Thyroid gland (tissue), 4 donors: ENCODE data around the gene BTBD7. TPM values are rescaled to one million over a fixed set of nuclear protein-coding genes. Genes with fewer than 3 reads are reported as not detected.

Experiments used
- DNase-seq, 2 donors: peaks; one replicate each; pipeline ENCODE4 v3.0.0-alpha.2; 2019
- H3K27ac ChIP-seq, 3 donors: fragments of 200-600 bp; sonication (generic); 1 replicate in 2 of 3; 2 replicates in 1 of 3; pipeline ENCODE4 v1.5.1; 2016 to 2019; ENCODE audit warnings: mild to moderate bottlenecking in 1 of 3, moderate library complexity in 1 of 3
- H3K27me3 ChIP-seq: fragments of 200-600 bp; sonication (generic); one replicate; pipeline ENCODE4 v1.5.1; 2019
- H3K36me3 ChIP-seq, 2 donors: fragments of 200-600 bp; sonication (generic); one replicate each; pipeline ENCODE4 v1.5.1; 2016 to 2019
- H3K4me1 ChIP-seq, 2 donors: fragments of 200-600 bp; sonication (generic); one replicate each; pipeline ENCODE4 v1.5.1; 2017 to 2019
- H3K4me3 ChIP-seq, 3 donors: fragments of 200-600 bp; sonication (generic); replicated peaks in 1 of 3; 1 replicate in 2 of 3; 2 replicates in 1 of 3; pipeline ENCODE4 v1.5.1; 2016; ENCODE audit warnings: mild to moderate bottlenecking in 1 of 3
- H3K9me3 ChIP-seq: fragments of 200-600 bp; sonication (generic); one replicate; pipeline ENCODE4 v1.5.1; 2017
- CTCF ChIP-seq, 6 experiments: fragments of 200-600 bp in 3 of 6; fragments of 450-650 bp in 3 of 6; sonication (generic) in 3 of 6; IDR thresholded peaks; one replicate each; pipeline ENCODE4 v1.5.1; 2016 to 2019; ENCODE audit warnings: antibody characterized with exemption in 6 of 6, mild to moderate bottlenecking in 2 of 6, inconsistent platforms in 1 of 6, moderate library complexity in 1 of 6
- POLR2A ChIP-seq, 2 donors: fragments of 450-650 bp; IDR thresholded peaks; one replicate each; pipeline ENCODE4 v1.6.1; 2017; ENCODE audit warnings: antibody characterized with exemption in 2 of 2, mild to moderate bottlenecking in 2 of 2, moderate library complexity in 1 of 2
- WGBS, 2 donors: methylation state at CpG; one replicate each; pipeline ENCODE4 v1.1.5; 2017; 5-methylcytosine and 5-hydroxymethylcytosine counted together
- intact Hi-C: fragments of 100-400 bp; cut with DNase I; formaldehyde crosslinking; loops from one replicate; pipeline ENCODE4 v1.15.1; 2023
- total RNA-seq, 4 donors: library from RNA; depleted of rRNA; stranded (reverse); fragments of >200 nt; gene quantifications; one replicate each; pipeline ENCODE4 v1.2.3, GENCODE V29; 2016

Gene BTBD7
- total RNA-seq, 4 donors from 2014 or later, result 40.6 to 49.7 (median 43.9) TPM

GRCh38 chr14:93317210-93317874 is 15.5 kb downstream of the BTBD7 start:
- Histone ChIP-seq H3K36me3 (no peaks in the 10 kb centered on the region), H3K4me1 (peaks cover 41 to 50% of the 10 kb centered on the region in 2 donors), H3K27me3 (no peaks in the 10 kb centered on the region), H3K4me3 (no peak overlapping the region), H3K27ac (peak overlapping the region in 2 of 3 donors; percentile 3 to 42), H3K9me3 (no peaks in the 10 kb centered on the region)
- DNase-seq, result peak in 1 of 2 donors; percentile 13
- TF ChIP-seq CTCF (IDR thresholded peaks at IDR 0.05), result no peak
- no peak for TF ChIP-seq POLR2A (IDR thresholded peaks at IDR 0.05)
- intact Hi-C loops, result no loop called here
- 74 to 78% methylated on average over 7 of the region's 7 CpGs for WGBS, 2 donors

DNA sequence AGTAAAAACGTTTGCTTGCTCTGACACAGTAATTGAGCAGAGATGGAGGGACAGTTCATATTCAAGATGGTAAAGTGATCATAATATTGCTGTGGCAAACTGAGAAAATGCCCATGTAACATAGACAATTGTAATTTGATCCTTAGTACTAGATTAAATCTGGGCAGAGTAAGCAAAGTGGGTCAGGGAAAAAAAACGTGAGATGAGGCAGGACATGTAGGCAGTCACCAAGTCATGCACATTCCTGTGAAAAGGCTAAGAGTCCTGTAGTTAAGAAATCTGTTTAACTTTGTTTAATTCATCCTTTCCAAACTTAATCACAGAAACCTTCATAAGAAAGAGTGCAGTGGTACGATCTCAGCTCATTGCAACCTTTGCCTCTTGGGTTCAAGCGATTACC is 16.1 kb downstream of the BTBD7 start:
- TF ChIP-seq CTCF (IDR thresholded peaks at IDR 0.05) (no peak), POLR2A (IDR thresholded peaks at IDR 0.05) (no peak)
- intact Hi-C loops, result no loop called here
- Histone ChIP-seq H3K36me3 (no peaks in the 10 kb centered on the region), H3K9me3 (no peaks in the 10 kb centered on the region), H3K27me3 (no peaks in the 10 kb centered on the region), H3K4me1 (peaks cover 41 to 50% of the 10 kb centered on the region in 2 donors), H3K27ac (no peak overlapping the region), H3K4me3 (no peak overlapping the region)
- DNase-seq, result no peak
- 75 to 76% methylated on average over 4 of the region's 4 CpGs for WGBS, 2 donors

DNA sequence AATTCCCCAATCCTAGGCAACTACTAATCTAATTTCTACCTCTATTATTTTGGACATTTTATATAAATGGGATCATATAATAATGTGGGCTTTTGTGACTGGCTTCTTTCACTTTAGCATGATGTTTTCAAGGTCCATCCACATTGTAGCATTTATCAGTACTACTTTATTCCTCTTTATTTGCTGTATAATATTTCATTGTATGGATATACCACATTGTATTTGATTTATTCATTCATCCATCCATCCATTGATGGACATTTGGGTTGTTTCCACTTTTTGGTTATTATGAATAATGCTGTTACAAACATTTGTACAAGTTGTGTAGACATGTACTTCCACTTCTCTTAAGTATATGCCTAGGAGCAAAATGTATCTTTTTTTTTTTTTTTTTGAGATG is 17.3 kb downstream of the BTBD7 start:
- H3K9me3 ChIP-seq, result no peaks in the 10 kb centered on the region
- TF ChIP-seq POLR2A (IDR thresholded peaks at IDR 0.05) (no peak), CTCF (IDR thresholded peaks at IDR 0.05) (no peak)
- no peaks in the 10 kb centered on the region for H3K27me3 ChIP-seq
- no peak overlapping the region for H3K4me3 ChIP-seq
- H3K27ac ChIP-seq, result no peak overlapping the region
- DNase-seq, result no peak
- no peaks in the 10 kb centered on the region for H3K36me3 ChIP-seq
- intact Hi-C loops, result no loop called here
- H3K4me1 ChIP-seq, result peaks cover 45 to 47% of the 10 kb centered on the region in 2 donors

DNA sequence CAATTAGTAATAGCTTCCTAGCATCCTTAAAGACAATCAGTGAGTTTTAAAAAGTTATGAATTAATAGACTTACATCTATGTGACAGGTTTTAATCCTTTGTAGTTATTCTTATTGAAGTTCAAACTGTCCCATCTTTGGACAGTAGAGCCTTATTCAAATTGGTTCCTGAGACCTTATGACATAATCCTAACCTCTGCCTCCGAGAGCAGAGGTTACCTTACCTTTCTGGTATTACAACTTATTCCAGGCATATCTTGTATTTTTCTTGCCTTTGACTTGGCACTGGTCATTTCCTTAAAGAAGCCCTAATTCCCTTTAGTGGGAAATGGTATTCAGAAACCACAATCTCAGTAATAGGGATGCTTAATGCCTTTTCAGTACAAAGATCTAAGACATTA is 21.8 kb downstream of the BTBD7 start:
- Histone ChIP-seq H3K9me3 (no peaks in the 10 kb centered on the region), H3K36me3 (no peaks in the 10 kb centered on the region), H3K4me3 (no peak overlapping the region), H3K27ac (no peak overlapping the region), H3K4me1 (peaks cover 6 to 11% of the 10 kb centered on the region in 2 donors), H3K27me3 (no peaks in the 10 kb centered on the region)
- TF ChIP-seq POLR2A (IDR thresholded peaks at IDR 0.05) (no peak), CTCF (IDR thresholded peaks at IDR 0.05) (no peak)
- intact Hi-C loops, result no loop called here
- 82 to 92% methylated on average over 1 of the region's 1 CpG for WGBS, 2 donors
- DNase-seq, result no peak

DNA sequence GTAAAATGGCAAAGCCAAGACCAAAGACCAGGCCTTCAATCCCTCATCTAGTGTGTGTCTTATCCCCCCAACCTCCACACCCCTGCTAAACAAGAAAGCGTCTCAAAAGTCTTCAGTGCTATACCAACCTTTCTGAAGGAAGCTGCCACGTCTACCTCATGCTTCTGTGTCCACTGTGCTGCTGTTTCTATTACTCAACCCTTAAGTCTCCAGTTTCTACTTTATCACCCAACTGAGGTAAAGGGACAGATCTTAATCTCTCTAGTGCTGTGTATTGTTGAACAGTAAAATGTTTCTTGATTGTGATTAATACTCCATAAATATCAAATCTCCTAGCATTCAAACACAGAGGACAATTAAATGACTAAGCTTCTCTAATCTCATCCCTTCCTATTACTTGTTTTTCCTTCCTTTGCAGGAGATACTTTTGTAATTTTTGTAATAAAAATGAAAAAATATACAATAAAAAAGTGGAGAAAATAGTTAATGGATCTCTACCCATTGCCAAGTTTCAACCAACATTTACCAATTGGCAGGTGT is 23.3 kb downstream of the BTBD7 start:
- Histone ChIP-seq H3K36me3 (no peaks in the 10 kb centered on the region), H3K27ac (no peak overlapping the region), H3K27me3 (no peaks in the 10 kb centered on the region), H3K4me3 (no peak overlapping the region), H3K9me3 (no peaks in the 10 kb centered on the region), H3K4me1 (peaks cover 6 to 11% of the 10 kb centered on the region in 2 donors)
- TF ChIP-seq POLR2A (IDR thresholded peaks at IDR 0.05) (no peak), CTCF (IDR thresholded peaks at IDR 0.05) (no peak)
- intact Hi-C loops, result no loop called here
- WGBS, 2 donors, result 81 to 86% methylated on average over 2 of the region's 2 CpGs
- DNase-seq, result no peak
